ACHN (cell line): ENCODE measurements around the gene DOCK9.

ENCODE experiments used
- DNase-seq: peaks from one replicate; pipeline ENCODE4 v3.0.0-alpha.2; 2015
- in situ Hi-C: cut with HindIII; loops from 2 replicates; pipeline ENCODE4 v1.10.0; 2017; ENCODE audit warnings: low sequenced_read_pairs, low pct_ligation_motif_present, low pct_unique_long_range_greater_than_20kb

Gene DOCK9

DNA sequence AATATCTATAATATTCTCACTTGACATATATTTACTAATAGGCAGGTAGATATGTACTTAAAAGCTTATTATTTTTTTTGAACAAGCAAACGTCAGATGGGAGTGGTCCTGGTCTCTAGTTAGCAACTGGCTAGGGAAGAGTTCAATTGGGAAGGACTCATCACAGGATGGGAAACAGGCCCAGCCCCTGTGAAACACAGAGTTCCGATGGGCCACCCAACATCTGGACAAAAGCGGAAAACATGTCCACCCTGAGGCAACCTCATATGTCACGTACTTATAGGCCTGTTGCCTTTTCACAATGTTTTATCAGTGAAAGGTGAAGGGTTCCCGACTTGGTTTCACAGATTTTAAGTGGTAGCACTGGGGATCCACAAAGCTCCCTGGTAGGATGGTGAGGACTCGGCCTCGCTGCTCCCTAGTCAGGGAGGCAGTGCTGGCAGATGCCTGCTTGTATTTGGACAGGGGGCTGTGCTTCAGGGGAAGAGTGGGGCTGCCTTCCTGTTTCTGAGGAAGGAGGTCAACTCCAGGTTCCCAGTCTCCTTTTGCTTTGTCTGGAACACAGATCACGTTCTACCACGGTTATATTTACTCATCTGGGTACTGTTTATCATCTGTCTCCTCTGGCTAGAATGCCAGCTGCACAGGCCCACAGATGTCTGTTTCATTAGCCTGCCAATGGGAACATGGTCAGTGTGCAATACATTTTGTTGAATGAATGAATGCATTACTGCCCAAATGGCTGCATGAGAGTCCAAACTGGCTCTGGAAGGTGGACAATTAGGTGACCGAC, 176.0 kb downstream of the DOCK9 start:
- in situ Hi-C loops, result no loop called here
- no peak for DNase-seq

DNA sequence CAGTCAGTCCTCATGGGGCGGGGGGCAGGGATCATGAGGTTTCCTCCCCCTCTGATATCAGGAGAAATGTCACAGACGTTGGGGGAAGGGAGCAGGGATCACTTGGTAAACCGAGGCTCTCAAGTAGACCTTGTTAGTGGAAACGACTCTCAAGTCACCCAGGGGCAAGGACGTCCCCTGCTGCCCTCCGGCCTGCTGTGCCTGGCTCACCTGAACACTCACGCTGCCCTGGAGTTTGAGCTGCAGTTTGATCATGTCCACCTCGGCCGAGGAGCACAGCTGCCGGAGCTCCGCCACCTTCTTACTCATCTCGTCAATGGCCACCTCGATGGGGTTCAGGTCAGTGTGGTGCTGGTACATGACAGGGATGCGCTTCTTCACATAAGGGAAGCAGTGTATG, 177.8 kb downstream of the DOCK9 start:
- DNase-seq, result no peak
- in situ Hi-C loops, result no loop called here

DNA sequence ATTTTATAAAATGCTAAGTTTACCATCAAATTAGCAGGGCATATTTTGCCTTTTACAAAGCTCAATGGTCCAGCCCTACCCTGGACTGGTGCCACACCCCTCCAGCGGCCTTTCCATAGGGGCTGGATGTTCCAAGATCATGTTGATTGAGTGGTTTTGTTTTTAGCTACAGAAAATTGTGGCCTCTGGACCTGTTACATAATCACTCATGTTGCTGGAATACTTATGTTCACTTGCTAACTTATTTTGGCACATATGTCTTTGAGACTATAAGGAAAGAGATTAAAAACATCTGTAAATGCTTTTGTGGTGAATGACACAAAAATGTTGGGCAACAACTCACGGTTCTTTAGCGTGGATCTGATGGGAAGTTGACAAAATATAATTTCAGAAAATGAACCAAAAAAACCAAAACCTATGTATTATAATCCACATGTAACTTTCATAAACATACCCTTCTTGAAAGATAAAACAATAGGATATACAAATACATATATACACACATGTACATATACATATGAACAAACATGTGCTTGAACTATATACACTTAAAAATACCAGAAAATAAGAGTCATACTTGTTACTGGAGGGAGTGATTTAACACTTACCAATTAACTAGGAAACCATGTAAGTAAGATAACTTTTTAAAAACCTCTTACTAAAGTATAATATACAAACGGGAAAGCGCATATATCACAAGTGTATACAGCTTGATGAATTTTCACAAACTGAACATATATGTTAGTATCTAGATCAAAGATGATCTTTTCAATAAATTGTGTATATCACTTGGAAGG, 178.8 kb downstream of the DOCK9 start:
- DNase-seq, result no peak
- in situ Hi-C loops, result no loop called here

- in situ Hi-C loops, result no loop called here
- no peak for DNase-seq
These were observed 180.4 kb downstream of the DOCK9 start for GRCh38 chr13:98797456-98797855.

- in situ Hi-C loops, result no loop called here
- no peak for DNase-seq
These were observed 181.1 kb downstream of the DOCK9 start for GRCh38 chr13:98796798-98797197.

- DNase-seq, result no peak
- in situ Hi-C loops, result no loop called here
These were observed 181.7 kb downstream of the DOCK9 start for GRCh38 chr13:98796191-98796590.

- no peak for DNase-seq
- in situ Hi-C loops, result no loop called here
These were observed 182.6 kb downstream of the DOCK9 start for GRCh38 chr13:98795220-98795619.

- in situ Hi-C loops, result no loop called here
These were observed 183.4 kb downstream of the DOCK9 start for GRCh38 chr13:98794498-98794897.

GRCh38 chr13:98792785-98793495, 184.9 kb downstream of the DOCK9 start:
- no peak for DNase-seq
- in situ Hi-C loops, result no loop called here

More at GRCh38 chr13:98794498-98794897, 183.4 kb downstream of the DOCK9 start:
- no peak for DNase-seq

DNA sequence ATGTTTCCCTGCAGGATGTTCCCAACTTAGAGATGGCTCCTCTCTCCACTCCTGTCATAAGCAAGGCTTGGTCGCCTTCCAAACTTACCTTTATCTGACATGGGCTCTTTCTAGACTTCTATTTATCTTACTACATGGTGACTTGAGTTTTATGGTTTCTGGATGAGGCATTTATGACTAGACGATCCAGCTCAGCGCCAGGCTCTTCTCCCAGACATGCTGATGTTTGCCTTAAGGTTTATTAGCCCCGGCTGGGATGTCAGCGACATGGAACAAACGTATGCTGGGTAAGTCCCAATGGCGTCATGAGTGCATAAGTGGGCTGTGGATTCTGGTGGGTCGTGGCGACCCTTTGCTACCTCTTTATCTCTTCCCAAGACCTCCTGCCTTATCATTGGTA, 185.5 kb downstream of the DOCK9 start:
- in situ Hi-C loops, result no loop called here
- no peak for DNase-seq

GRCh38 chr13:98791611-98792010, 186.3 kb downstream of the DOCK9 start:
- in situ Hi-C loops, result no loop called here

GRCh38 chr13:98787996-98788395, 189.9 kb downstream of the DOCK9 start:
- in situ Hi-C loops, result no loop called here
- no peak for DNase-seq

More at GRCh38 chr13:98791611-98792010, 186.3 kb downstream of the DOCK9 start:
- DNase-seq, result no peak

DNA sequence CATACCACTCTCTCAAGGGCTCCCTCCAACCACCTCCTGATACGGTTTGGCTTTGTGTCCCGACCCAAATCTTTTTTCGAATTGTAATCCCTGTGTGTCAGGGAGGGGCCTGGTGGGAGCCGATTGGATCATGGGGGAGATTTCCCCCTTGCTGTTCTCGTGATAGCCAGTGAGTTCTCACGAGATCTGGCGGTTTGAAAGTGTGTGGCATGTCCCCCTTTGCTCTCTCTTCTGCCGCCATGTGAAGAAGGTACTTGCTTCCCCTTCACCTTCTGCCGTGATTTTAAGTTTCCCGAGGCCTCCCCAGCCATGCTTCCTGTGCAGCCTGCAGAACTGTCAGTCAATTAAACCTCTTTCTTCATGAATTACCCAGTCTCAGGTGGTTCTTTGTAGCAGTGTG, 190.7 kb downstream of the DOCK9 start:
- in situ Hi-C loops, result no loop called here
- no peak for DNase-seq

DNA sequence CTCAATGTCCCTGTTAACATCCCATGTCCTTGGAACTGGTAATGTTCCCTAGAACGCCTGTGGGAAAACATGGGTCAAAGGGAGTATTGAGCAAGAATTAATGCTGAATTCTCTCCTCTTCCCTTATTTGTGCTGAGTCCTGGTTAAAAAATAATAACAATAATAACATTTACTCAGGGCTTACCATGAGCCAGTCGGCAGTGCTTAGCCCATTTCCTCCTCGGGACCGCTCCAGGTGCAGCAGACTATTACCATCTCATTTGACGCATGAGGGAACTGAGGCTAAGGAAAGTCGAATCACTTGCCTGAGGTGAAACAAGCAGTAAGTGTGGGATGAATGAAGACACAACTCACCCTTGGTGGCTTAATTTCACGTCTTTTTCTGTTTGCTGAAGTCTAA, 191.8 kb downstream of the DOCK9 start:
- no peak for DNase-seq
- in situ Hi-C loops, result no loop called here

GRCh38 chr13:98785405-98785804, 192.5 kb downstream of the DOCK9 start:
- no peak for DNase-seq
- in situ Hi-C loops, result no loop called here

DNA sequence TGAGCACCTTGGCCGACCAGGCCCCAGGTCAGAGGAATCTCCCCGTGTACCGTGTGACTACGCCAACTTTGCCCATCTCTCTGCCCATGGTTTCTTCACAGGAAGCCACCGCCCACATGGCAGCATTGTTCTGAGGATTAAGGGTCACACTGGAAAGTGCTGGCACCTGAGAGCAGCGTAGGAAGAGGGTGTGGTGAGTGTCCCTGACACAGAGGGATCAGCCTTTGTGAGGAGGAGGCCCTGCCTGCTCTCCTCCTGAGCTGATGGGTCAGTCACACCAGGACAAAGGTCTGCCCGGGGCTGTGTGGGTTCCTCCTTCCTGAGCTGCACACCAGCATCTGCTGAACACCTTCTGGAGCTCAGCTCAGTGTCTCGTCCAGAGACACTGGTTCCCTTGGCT, 193.2 kb downstream of the DOCK9 start:
- DNase-seq, result no peak
- in situ Hi-C loops, result no loop called here

DNA sequence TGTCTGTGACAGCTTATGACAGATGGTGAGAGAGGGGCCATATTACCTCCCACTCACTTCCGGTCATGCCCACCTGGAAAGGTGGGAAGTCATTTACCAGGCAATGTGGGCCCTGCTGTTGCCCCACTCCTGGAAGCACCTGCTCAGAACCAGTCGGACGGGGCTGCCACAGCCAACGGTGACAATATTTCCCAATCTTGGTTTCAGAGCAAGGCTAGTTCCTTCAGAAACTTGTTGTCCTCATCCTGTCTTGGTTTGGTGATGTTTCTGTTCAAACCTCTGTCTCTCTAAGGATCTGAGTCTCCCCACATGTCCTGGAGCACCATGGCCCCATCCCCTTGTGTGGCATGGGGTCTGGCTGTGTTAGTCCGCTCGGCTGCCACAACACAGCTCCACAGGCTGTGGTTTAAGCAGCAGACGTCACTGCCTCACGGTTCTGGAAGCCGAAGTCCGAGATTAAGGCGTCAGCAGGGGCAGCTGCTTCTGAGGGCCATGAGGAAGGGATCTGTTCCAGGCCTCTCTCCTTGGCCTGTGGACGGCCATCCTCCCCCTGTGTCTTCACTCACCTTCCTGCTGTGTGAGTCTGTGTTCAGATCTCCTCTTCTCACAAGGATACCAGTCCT, 193.9 kb downstream of the DOCK9 start:
- in situ Hi-C loops, result no loop called here
- DNase-seq, result no peak

- in situ Hi-C loops, result no loop called here
- DNase-seq, result no peak
These were observed 195.2 kb downstream of the DOCK9 start for GRCh38 chr13:98782654-98783053.

GRCh38 chr13:98781905-98782304, 196.0 kb downstream of the DOCK9 start:
- no peak for DNase-seq
- in situ Hi-C loops, result no loop called here
